A549 (cell line): ENCODE results near the gene SERPINB4.

Experiments used
- HEYL ChIP-seq: fragments of 250-450 bp; sonication (Bioruptor Pico); IDR thresholded peaks from 2 replicates; pipeline ENCODE4 v1.8.0; 2021; ENCODE audit warnings: mild to moderate bottlenecking, moderate library complexity
- NR3C1 ChIP-seq: fragments of >200 bp; sonication (Bioruptor Twin); formaldehyde crosslinking; IDR thresholded peaks from 3 replicates; pipeline ENCODE4 v1.6.1; 2017
- RFX5 ChIP-seq: fragments of 450-650 bp; IDR thresholded peaks from 2 replicates; pipeline ENCODE4 v1.7.1; 2014; ENCODE audit warnings: antibody characterized with exemption, mild to moderate bottlenecking, moderate library complexity
- TF ChIP-seq, protein P1 (sequence below): fragments of >200 bp; sonication (Bioruptor Twin); formaldehyde crosslinking; IDR thresholded peaks from 3 replicates; pipeline ENCODE4 v1.5.1; 2016
- TF ChIP-seq, protein P2 (sequence below): IDR thresholded peaks from 2 replicates; pipeline ENCODE4 v1.6.1; 2012
- TF ChIP-seq, protein P3 (sequence below): fragments of 200-600 bp; sonication (generic); IDR thresholded peaks from 2 replicates; pipeline ENCODE4 v1.6.1; 2016; ENCODE audit warnings: antibody characterized with exemption, mild to moderate bottlenecking, moderate library complexity

DNA sequence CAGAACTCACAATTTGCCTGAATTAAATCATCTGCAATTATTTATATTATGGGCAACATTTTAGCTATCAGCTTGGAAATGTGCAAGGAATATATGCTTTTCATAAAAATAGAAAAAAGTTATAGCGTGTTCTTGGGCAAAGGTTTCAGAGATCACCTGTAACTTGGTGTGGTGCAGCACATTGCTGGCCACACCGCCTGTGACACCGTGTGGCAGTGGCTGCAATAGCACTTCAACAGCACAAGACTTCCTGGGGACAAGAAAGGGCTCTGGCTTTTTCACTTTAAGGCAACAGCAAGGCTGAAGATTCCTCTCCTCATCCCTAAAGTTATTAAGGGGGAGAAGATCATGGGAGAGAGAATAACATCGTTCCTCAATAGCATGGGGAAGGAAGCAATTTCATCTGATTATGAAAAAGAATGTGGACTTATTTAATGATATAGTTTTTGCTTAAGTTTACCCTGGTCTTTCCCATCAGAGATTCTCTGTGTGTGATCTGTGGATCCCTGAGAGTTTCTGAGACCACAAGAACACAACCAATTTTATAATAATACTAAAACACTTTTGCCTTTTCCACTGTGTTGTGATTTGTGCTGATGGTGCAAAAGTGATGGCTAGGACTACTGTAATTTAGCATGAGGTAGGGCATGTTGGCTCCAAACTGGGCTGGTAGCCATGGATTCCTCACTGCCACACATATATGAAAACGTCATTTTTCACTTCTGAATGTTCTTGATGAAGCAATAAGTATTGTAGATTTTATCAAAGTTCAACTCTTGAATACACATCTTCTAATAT is 32.7 kb upstream of the SERPINB4 start:
- TF ChIP-seq RFX5 (no peak), NR3C1 (no peak), HEYL (CRISPR knock-in tag) (no peak)
- TF ChIP-seq, protein P1, sequence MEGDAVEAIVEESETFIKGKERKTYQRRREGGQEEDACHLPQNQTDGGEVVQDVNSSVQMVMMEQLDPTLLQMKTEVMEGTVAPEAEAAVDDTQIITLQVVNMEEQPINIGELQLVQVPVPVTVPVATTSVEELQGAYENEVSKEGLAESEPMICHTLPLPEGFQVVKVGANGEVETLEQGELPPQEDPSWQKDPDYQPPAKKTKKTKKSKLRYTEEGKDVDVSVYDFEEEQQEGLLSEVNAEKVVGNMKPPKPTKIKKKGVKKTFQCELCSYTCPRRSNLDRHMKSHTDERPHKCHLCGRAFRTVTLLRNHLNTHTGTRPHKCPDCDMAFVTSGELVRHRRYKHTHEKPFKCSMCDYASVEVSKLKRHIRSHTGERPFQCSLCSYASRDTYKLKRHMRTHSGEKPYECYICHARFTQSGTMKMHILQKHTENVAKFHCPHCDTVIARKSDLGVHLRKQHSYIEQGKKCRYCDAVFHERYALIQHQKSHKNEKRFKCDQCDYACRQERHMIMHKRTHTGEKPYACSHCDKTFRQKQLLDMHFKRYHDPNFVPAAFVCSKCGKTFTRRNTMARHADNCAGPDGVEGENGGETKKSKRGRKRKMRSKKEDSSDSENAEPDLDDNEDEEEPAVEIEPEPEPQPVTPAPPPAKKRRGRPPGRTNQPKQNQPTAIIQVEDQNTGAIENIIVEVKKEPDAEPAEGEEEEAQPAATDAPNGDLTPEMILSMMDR = no peak
- TF ChIP-seq, protein P2, sequence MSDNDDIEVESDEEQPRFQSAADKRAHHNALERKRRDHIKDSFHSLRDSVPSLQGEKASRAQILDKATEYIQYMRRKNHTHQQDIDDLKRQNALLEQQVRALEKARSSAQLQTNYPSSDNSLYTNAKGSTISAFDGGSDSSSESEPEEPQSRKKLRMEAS = no peak
- TF ChIP-seq, protein P3, sequence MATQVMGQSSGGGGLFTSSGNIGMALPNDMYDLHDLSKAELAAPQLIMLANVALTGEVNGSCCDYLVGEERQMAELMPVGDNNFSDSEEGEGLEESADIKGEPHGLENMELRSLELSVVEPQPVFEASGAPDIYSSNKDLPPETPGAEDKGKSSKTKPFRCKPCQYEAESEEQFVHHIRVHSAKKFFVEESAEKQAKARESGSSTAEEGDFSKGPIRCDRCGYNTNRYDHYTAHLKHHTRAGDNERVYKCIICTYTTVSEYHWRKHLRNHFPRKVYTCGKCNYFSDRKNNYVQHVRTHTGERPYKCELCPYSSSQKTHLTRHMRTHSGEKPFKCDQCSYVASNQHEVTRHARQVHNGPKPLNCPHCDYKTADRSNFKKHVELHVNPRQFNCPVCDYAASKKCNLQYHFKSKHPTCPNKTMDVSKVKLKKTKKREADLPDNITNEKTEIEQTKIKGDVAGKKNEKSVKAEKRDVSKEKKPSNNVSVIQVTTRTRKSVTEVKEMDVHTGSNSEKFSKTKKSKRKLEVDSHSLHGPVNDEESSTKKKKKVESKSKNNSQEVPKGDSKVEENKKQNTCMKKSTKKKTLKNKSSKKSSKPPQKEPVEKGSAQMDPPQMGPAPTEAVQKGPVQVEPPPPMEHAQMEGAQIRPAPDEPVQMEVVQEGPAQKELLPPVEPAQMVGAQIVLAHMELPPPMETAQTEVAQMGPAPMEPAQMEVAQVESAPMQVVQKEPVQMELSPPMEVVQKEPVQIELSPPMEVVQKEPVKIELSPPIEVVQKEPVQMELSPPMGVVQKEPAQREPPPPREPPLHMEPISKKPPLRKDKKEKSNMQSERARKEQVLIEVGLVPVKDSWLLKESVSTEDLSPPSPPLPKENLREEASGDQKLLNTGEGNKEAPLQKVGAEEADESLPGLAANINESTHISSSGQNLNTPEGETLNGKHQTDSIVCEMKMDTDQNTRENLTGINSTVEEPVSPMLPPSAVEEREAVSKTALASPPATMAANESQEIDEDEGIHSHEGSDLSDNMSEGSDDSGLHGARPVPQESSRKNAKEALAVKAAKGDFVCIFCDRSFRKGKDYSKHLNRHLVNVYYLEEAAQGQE = no peak
